Tibial nerve (tissue), 4 donors: Measurements from ENCODE around the gene PELI2. TPM values are rescaled to one million over a fixed set of nuclear protein-coding genes. Genes with fewer than 3 reads are reported as not detected.

Source experiments
- DNase-seq, 2 donors: peaks; one replicate each; pipeline ENCODE4 v3.0.0-alpha.2; 2019; ENCODE audit warnings: low spot score in 2 of 2
- H3K27ac ChIP-seq, 4 donors: fragments of 200-600 bp; sonication (generic) in 3 of 4; one replicate each; pipeline ENCODE4 v1.5.1; 2017 to 2019; ENCODE audit warnings: mild to moderate bottlenecking in 1 of 4
- H3K27me3 ChIP-seq, 2 donors: fragments of 200-600 bp; sonication (generic) in 1 of 2; one replicate each; pipeline versions ENCODE4 v1.5.1 to v1.6.0; 2017 to 2019
- H3K36me3 ChIP-seq, 3 donors: fragments of 200-600 bp; sonication (generic); one replicate each; pipeline ENCODE4 v1.5.1; 2018 to 2019
- H3K4me1 ChIP-seq, 4 donors: fragments of 200-600 bp; sonication (generic) in 3 of 4; one replicate each; pipeline ENCODE4 v1.5.1; 2017 to 2019
- H3K4me3 ChIP-seq, 4 donors: fragments of 200-600 bp; sonication (generic) in 3 of 4; one replicate each; pipeline ENCODE4 v1.5.1; 2017 to 2019; ENCODE audit warnings: mild to moderate bottlenecking in 1 of 4, moderate library complexity in 1 of 4
- H3K9me3 ChIP-seq, 4 donors: fragments of 200-600 bp; sonication (generic) in 3 of 4; one replicate each; pipeline ENCODE4 v1.5.1; 2017 to 2019
- CTCF ChIP-seq, 5 experiments: fragments of 200-600 bp in 3 of 5; fragments of 450-650 bp in 2 of 5; sonication (generic) in 3 of 5; IDR thresholded peaks; one replicate each; pipeline ENCODE4 v1.5.1; 2016 to 2019; ENCODE audit warnings: antibody characterized with exemption in 5 of 5, mild to moderate bottlenecking in 3 of 5, moderate library complexity in 2 of 5
- EP300 ChIP-seq, 2 donors: sonication (generic); formaldehyde crosslinking; IDR thresholded peaks; one replicate each; pipeline ENCODE4 v1.6.1; 2017; ENCODE audit warnings: antibody characterized with exemption in 2 of 2, mild to moderate bottlenecking in 1 of 2
- POLR2A ChIP-seq, 2 donors: fragments of 450-650 bp; IDR thresholded peaks; one replicate each; pipeline ENCODE4 v1.6.1; 2017; ENCODE audit warnings: antibody characterized with exemption in 2 of 2, mild to moderate bottlenecking in 2 of 2, moderate library complexity in 2 of 2
- WGBS, 2 donors: methylation state at CpG; one replicate each; pipeline ENCODE4 v1.1.5; 2018; 5-methylcytosine and 5-hydroxymethylcytosine counted together
- total RNA-seq, 4 donors: library from RNA; depleted of rRNA; stranded (reverse); fragments of >200 nt; gene quantifications; one replicate each; pipeline ENCODE4 v1.1.0, GENCODE V29; 2016

The PELI2 gene
- total RNA-seq, 4 donors from 2014 or later: 20.1 to 42.3 (median 35.1) TPM

GRCh38 chr14:56273155-56273554, 154.9 kb downstream of the PELI2 start:
- Histone ChIP-seq H3K4me3 (no peak overlapping the region), H3K27ac (no peak overlapping the region)
- WGBS, 2 donors: 72 to 77% methylated on average over 3 of the region's 3 CpGs

GRCh38 chr14:56273951-56274350, 155.7 kb downstream of the PELI2 start:
- TF ChIP-seq POLR2A (IDR thresholded peaks at IDR 0.05) (no peak), CTCF (IDR thresholded peaks at IDR 0.05) (no peak)
- no peaks in the 10 kb centered on the region for H3K9me3 ChIP-seq
- WGBS, 2 donors: 75 to 77% methylated on average over 6 of the region's 6 CpGs
- H3K36me3 ChIP-seq: no peaks in the 10 kb centered on the region
- no peaks in the 10 kb centered on the region for H3K27me3 ChIP-seq
- DNase-seq: no peak
- H3K27ac ChIP-seq: no peak overlapping the region
- peaks cover 0 to 19% (median 5%) of the 10 kb centered on the region in 4 donors for H3K4me1 ChIP-seq
- no peak overlapping the region for H3K4me3 ChIP-seq

More at GRCh38 chr14:56273155-56273554, 154.9 kb downstream of the PELI2 start:
- DNase-seq: no peak
- TF ChIP-seq POLR2A (IDR thresholded peaks at IDR 0.05) (no peak), EP300 (IDR thresholded peaks at IDR 0.05) (no peak), CTCF (IDR thresholded peaks at IDR 0.05) (no peak)
- no peaks in the 10 kb centered on the region for H3K9me3 ChIP-seq
- peaks cover 0 to 19% (median 5%) of the 10 kb centered on the region in 4 donors for H3K4me1 ChIP-seq
- H3K27me3 ChIP-seq: no peaks in the 10 kb centered on the region
- H3K36me3 ChIP-seq: no peaks in the 10 kb centered on the region

DNA sequence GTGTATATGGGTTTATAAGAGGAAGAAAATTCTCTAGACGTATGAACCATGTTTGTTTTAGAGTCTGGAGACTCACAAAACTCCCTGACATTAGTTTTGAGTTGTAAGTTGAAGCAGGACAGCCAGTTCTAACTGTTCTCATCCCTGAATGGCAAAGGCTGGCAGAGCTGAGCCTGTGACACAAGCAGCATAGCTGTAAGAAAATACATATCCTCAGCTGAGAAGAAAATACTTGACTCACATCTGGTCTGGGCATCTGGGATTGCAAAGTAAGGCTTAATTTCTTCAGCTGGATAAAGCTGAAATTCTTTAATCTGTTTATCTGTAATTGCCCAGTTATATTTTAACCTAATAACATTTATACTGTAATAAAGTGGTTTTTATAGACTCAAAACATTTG, 156.3 kb downstream of the PELI2 start:
- 63 to 64% methylated on average over 1 of the region's 1 CpG for WGBS, 2 donors
- Histone ChIP-seq H3K4me1 (peaks cover 0 to 19% (median 5%) of the 10 kb centered on the region in 4 donors), H3K27ac (no peak overlapping the region), H3K27me3 (no peaks in the 10 kb centered on the region), H3K9me3 (no peaks in the 10 kb centered on the region), H3K36me3 (no peaks in the 10 kb centered on the region), H3K4me3 (no peak overlapping the region)
- no peak for DNase-seq
- TF ChIP-seq CTCF (IDR thresholded peaks at IDR 0.05) (no peak), EP300 (IDR thresholded peaks at IDR 0.05) (no peak), POLR2A (IDR thresholded peaks at IDR 0.05) (no peak)

GRCh38 chr14:56276108-56276507, 157.9 kb downstream of the PELI2 start:
- Histone ChIP-seq H3K4me3 (no peak overlapping the region), H3K9me3 (no peaks in the 10 kb centered on the region), H3K27me3 (no peaks in the 10 kb centered on the region), H3K4me1 (peaks cover 0 to 17% (median 5%) of the 10 kb centered on the region in 4 donors), H3K36me3 (no peaks in the 10 kb centered on the region), H3K27ac (no peak overlapping the region)
- DNase-seq: no peak
- 93% methylated on average over 5 of the region's 5 CpGs for WGBS, 2 donors
- no peak for TF ChIP-seq POLR2A (IDR thresholded peaks at IDR 0.05)
- TF ChIP-seq EP300 (IDR thresholded peaks at IDR 0.05): no peak
- no peak for TF ChIP-seq CTCF (IDR thresholded peaks at IDR 0.05)

GRCh38 chr14:56278383-56278782, 160.2 kb downstream of the PELI2 start:
- H3K27ac ChIP-seq: no peak overlapping the region
- WGBS, 2 donors: 85 to 86% methylated on average over 1 of the region's 1 CpG
- no peaks in the 10 kb centered on the region for H3K36me3 ChIP-seq
- no peaks in the 10 kb centered on the region for H3K27me3 ChIP-seq
- H3K9me3 ChIP-seq: no peaks in the 10 kb centered on the region
- peaks cover 0 to 9% (median 0%) of the 10 kb centered on the region in 4 donors for H3K4me1 ChIP-seq
- H3K4me3 ChIP-seq: no peak overlapping the region
- no peak for TF ChIP-seq POLR2A (IDR thresholded peaks at IDR 0.05)
- TF ChIP-seq EP300 (IDR thresholded peaks at IDR 0.05): no peak
- no peak for TF ChIP-seq CTCF (IDR thresholded peaks at IDR 0.05)
- no peak for DNase-seq
